Ovary (tissue), 9 donors: ENCODE results near the gene CD9. TPM values are rescaled to one million over a fixed set of nuclear protein-coding genes. Genes with fewer than 3 reads are reported as not detected.

Source experiments
- DNase-seq, 5 donors: peaks; one replicate each; pipeline ENCODE4 v3.0.0-alpha.2; 2019 to 2020
- H3K27ac ChIP-seq, 2 donors: fragments of 200-600 bp; one replicate each; pipeline versions ENCODE4 v1.5.1 to v1.8.0; 2019 to 2022
- H3K27me3 ChIP-seq: fragments of 200-600 bp; one replicate; pipeline ENCODE4 v1.8.0; 2022
- H3K36me3 ChIP-seq: fragments of 200-600 bp; sonication (generic); one replicate; pipeline ENCODE4 v1.5.1; 2019
- H3K4me1 ChIP-seq: one replicate; pipeline ENCODE4 v1.8.1; 2013; ENCODE audit warnings: mild to moderate bottlenecking, moderate library complexity; ENCODE audit not compliant: insufficient read depth
- H3K4me3 ChIP-seq: fragments of 200-600 bp; sonication (generic); one replicate; pipeline ENCODE4 v1.5.1; 2017
- H3K9me3 ChIP-seq, 2 donors: fragments of 200-600 bp in 1 of 2; sonication (generic) in 1 of 2; one replicate each; pipeline versions ENCODE4 v1.5.1 to v1.8.1; 2013 to 2019; ENCODE audit warnings: mild to moderate bottlenecking in 1 of 2, moderate library complexity in 1 of 2
- CTCF ChIP-seq, 3 donors: fragments of 450-650 bp in 2 of 3; fragments of 200-600 bp in 1 of 3; IDR thresholded peaks; one replicate each; pipeline versions ENCODE4 v1.5.1 to v1.8.0; 2016 to 2022; ENCODE audit warnings: antibody characterized with exemption in 3 of 3, mild to moderate bottlenecking in 1 of 3
- EP300 ChIP-seq: sonication (generic); formaldehyde crosslinking; IDR thresholded peaks from one replicate; pipeline ENCODE4 v1.6.1; 2017; ENCODE audit warnings: antibody characterized with exemption
- POLR2A ChIP-seq: fragments of 450-650 bp; IDR thresholded peaks from one replicate; pipeline ENCODE4 v1.6.1; 2017; ENCODE audit warnings: antibody characterized with exemption, mild to moderate bottlenecking, moderate library complexity
- WGBS, 3 donors: extraction: QIAGEN DNeasy Blood & Tissue Kit in 1 of 3; methylation state at CpG; one replicate each; pipeline versions ENCODE4 v1.1.5 to v1.1.7; 2013 to 2017; 5-methylcytosine and 5-hydroxymethylcytosine counted together
- intact Hi-C, 4 donors: fragments of 100-400 bp; cut with DNase I; formaldehyde crosslinking; loops; one replicate each; pipeline versions ENCODE4 v1.11.0 to v1.15.1; 2022 to 2023
- polyA plus RNA-seq, 2 donors: library from polyadenylated mRNA; stranded (reverse); fragments of 200-250 nt in 1 of 2; fragments of 350-450 nt in 1 of 2; fragmentation: Illumina TruSeq in 1 of 2; extraction: RNeasy Lipid Tissue Mini Kit (QIAGEN cat#74804) in 1 of 2; gene quantifications; one replicate each; pipeline ENCODE4 v1.2.3, GENCODE V29; 2013 to 2014
- total RNA-seq, 7 donors: library from RNA; depleted of rRNA in 2 of 7; stranded (reverse); fragments of >200 nt in 2 of 7; fragmentation: NEBNext Ultra II Directional in 3 of 7; extraction: Animal tissue kit (Norgen Biotek cat#: 25700) in 3 of 7; gene quantifications; one replicate each; pipeline versions ENCODE4 v1.1.0 to v1.2.4, GENCODE V29; 2016 to 2023
- donor health status: DM: no; HTN: no; CAD: no; lungs with moderate emphysema.
- donor health status: DM: no; HTN: no; CAD: no.
- donor health status: Bipolar disorder and iron deficiency.
- donor health status: DM: yes; HTN: yes; CAD: no.
- donor health status: DM: no; HTN: no; CAD: no.
- donor health status: DM: yes; HTN: yes; CAD: no.

Gene CD9
- total and polyA plus RNA-seq, 9 donors, result 23.9 to 372 (median 60.7) TPM

- H3K27ac ChIP-seq, result peak overlapping the region; percentile 59 to 83
- intact Hi-C loops, result no loop called here
- 27 to 35% (median 28%) methylated on average over 10 of the region's 10 CpGs for WGBS, 3 donors
- peak; percentile 61 to 78 (median 69) for DNase-seq
- no peak for TF ChIP-seq POLR2A
- no peak for TF ChIP-seq CTCF (IDR thresholded peaks at IDR 0.05)
- no peak for TF ChIP-seq EP300
- H3K9me3 ChIP-seq, result no peaks in the 10 kb centered on the region
- no peaks in the 10 kb centered on the region for H3K27me3 ChIP-seq
- no peaks in the 10 kb centered on the region for H3K36me3 ChIP-seq
- H3K4me1 ChIP-seq, result peaks cover 3% of the 10 kb centered on the region
- peak overlapping the region; percentile 5 for H3K4me3 ChIP-seq
These were observed 26.5 kb downstream of the CD9 start for GRCh38 chr12:6226679-6227051.

DNA sequence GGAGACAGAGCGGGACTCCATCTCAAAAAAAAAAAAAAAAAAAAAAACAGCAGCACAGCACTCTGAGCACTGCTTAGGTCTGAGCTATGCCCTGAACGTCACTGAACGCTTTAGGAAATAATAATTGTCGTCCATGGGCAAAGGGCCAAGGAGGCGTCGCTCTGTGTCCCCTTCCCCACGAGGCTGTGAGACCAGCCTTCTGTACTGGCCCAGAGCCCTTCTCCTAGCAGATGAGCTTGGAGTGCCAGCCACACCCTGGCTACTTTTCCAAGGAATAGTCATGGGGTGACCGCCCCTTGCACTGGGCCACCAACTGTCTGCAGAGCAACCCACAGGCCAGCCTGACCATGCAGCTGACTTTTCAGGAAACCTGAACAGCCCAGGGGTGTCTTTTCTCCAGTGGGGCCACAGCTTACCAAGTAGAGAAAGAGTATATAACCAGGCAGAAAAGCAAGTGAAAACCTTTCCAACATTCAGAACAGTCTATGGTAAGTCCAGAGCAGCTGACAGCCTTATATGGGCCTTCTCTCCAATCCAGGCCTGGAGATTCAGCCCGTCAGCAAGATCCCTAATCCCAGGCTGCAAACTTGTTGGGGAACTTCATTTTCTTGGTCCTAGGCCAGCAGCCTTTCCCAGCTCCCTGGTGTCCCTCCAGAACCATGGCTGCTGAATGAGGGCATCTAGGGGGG, 28.5 kb downstream of the CD9 start:
- intact Hi-C loops, result loop anchor here in 1 of 4 donors (2.0 kb wide), 1 partner anchor 50 kb away; no protein-coding TSS in a partner anchor

GRCh38 chr12:6229224-6230218, 29.3 kb downstream of the CD9 start:
- peak overlapping the region; percentile 23 to 52 for H3K27ac ChIP-seq
- H3K4me3 ChIP-seq, result no peak overlapping the region
- DNase-seq, result peak in 4 of 5 donors; percentile 37 to 50 (median 49)
- TF ChIP-seq CTCF (IDR thresholded peaks at IDR 0.05), result no peak
- TF ChIP-seq EP300, result peak; percentile 23
- no peak for TF ChIP-seq POLR2A
- no peaks in the 10 kb centered on the region for H3K36me3 ChIP-seq
- intact Hi-C loops, result loop anchor here in 1 of 4 donors (2.0 kb wide), 1 partner anchor 49 kb away; no protein-coding TSS in a partner anchor
- no peaks in the 10 kb centered on the region for H3K27me3 ChIP-seq
- WGBS, 3 donors, result 58 to 71% (median 69%) methylated on average over 24 of the region's 24 CpGs
- no peaks in the 10 kb centered on the region for H3K9me3 ChIP-seq
- peaks cover 3% of the 10 kb centered on the region for H3K4me1 ChIP-seq

More for the DNA sequence above, 28.5 kb downstream of the CD9 start:
- Histone ChIP-seq H3K4me1 (peaks cover 3% of the 10 kb centered on the region), H3K27ac (peak overlapping the region; percentile 23 to 52), H3K36me3 (no peaks in the 10 kb centered on the region), H3K9me3 (no peaks in the 10 kb centered on the region), H3K27me3 (no peaks in the 10 kb centered on the region), H3K4me3 (no peak overlapping the region)
- WGBS, 3 donors, result 62 to 76% (median 71%) methylated on average over 9 of the region's 9 CpGs
- peak in 1 of 5 donors; percentile 33 for DNase-seq
- TF ChIP-seq POLR2A, result no peak
- no peak for TF ChIP-seq EP300
- TF ChIP-seq CTCF (IDR thresholded peaks at IDR 0.05), result no peak

- TF ChIP-seq EP300, result no peak
- no peaks in the 10 kb centered on the region for H3K27me3 ChIP-seq
- H3K27ac ChIP-seq, result peak overlapping the region in 1 of 2 donors; percentile 42
- 71 to 75% (median 72%) methylated on average over 16 of the region's 16 CpGs for WGBS, 3 donors
- H3K9me3 ChIP-seq, result no peaks in the 10 kb centered on the region
- intact Hi-C loops, result no loop called here
- no peak for DNase-seq
- peaks cover 3% of the 10 kb centered on the region for H3K4me1 ChIP-seq
- H3K36me3 ChIP-seq, result no peaks in the 10 kb centered on the region
- no peak overlapping the region for H3K4me3 ChIP-seq
These were observed 30.3 kb downstream of the CD9 start for GRCh38 chr12:6230321-6231110.
